ENCODE measurements around the gene SH2D3A. TPM values are rescaled to one million over a fixed set of nuclear protein-coding genes. Genes with fewer than 3 reads are reported as not detected.

SH2D3A gene
- total and polyA plus RNA-seq, 2 experiments from 2014 or later = 14.8 to 19.6 TPM

GRCh38 chr19:6736917-6737283, 30.3 kb downstream of the SH2D3A start:
- Histone ChIP-seq H3K4me2 (peak overlapping the region; percentile 87), H3K4me3 (peak overlapping the region; percentile 71), H4K20me1 (ENCODE audit: insufficient read depth, poor library complexity, severe bottlenecking) (peaks cover 5% of the 10 kb centered on the region), H3K9me2 (replicated peaks; ENCODE audit: insufficient read depth) (no peaks in the 10 kb centered on the region), H2AFZ (peak overlapping the region; percentile 50), H3K9me3 (ENCODE audit: low read depth) (no peaks in the 10 kb centered on the region), H3K27ac (peak overlapping the region; percentile 95), H3K4me1 (ENCODE audit: insufficient read depth) (peaks cover 31% of the 10 kb centered on the region), H3K36me3 (replicated peaks; ENCODE audit: insufficient read depth, low read depth) (no peaks in the 10 kb centered on the region), H3K27me3 (no peaks in the 10 kb centered on the region), H3K79me2 (peaks cover 36% of the 10 kb centered on the region)
- DNase-seq (ENCODE audit: low spot score) = no peak
- 2% methylated on average over 16 of the region's 16 CpGs for WGBS (ENCODE audit: low lambda C conversion rate, missing lambda C conversion rate)
- TF ChIP-seq CTCF (IDR thresholded peaks at IDR 0.05; ENCODE audit: poor library complexity) = no peak
- TF ChIP-seq EZH2phosphoT487 (IDR thresholded peaks at IDR 0.05; ENCODE audit: low read depth, severe bottlenecking, unreplicated experiment) = no peak
- no peak for TF ChIP-seq EZH2 (IDR thresholded peaks at IDR 0.05; ENCODE audit: borderline replicate concordance)

GRCh38 chr19:6736169-6736916, 30.9 kb downstream of the SH2D3A start:
- H3K27me3 ChIP-seq = no peaks in the 10 kb centered on the region
- H3K9me2 ChIP-seq (replicated peaks; ENCODE audit: insufficient read depth) = no peaks in the 10 kb centered on the region
- no peaks in the 10 kb centered on the region for H3K9me3 ChIP-seq (ENCODE audit: low read depth)
- peak overlapping the region; percentile 71 for H3K4me3 ChIP-seq
- 35% methylated on average over 25 of the region's 25 CpGs for WGBS (ENCODE audit: low lambda C conversion rate, missing lambda C conversion rate)
- no peaks in the 10 kb centered on the region for H4K20me1 ChIP-seq (ENCODE audit: insufficient read depth, poor library complexity, severe bottlenecking)
- H3K4me2 ChIP-seq = peak overlapping the region; percentile 87
- H3K4me1 ChIP-seq (ENCODE audit: insufficient read depth) = peaks cover 26% of the 10 kb centered on the region
- no peak for TF ChIP-seq EZH2phosphoT487 (IDR thresholded peaks at IDR 0.05; ENCODE audit: low read depth, severe bottlenecking, unreplicated experiment)
- TF ChIP-seq CTCF (IDR thresholded peaks at IDR 0.05; ENCODE audit: poor library complexity) = peak; percentile 66
- peak; percentile 93 for DNase-seq (ENCODE audit: low spot score)
- no peaks in the 10 kb centered on the region for H3K36me3 ChIP-seq (replicated peaks; ENCODE audit: insufficient read depth, low read depth)
- H2AFZ ChIP-seq = peak overlapping the region; percentile 50
- peak overlapping the region; percentile 95 for H3K27ac ChIP-seq
- peaks cover 31% of the 10 kb centered on the region for H3K79me2 ChIP-seq

GRCh38 chr19:6735181-6735911, 31.9 kb downstream of the SH2D3A start:
- no peaks in the 10 kb centered on the region for H4K20me1 ChIP-seq (ENCODE audit: insufficient read depth, poor library complexity, severe bottlenecking)
- H3K4me3 ChIP-seq = no peak overlapping the region
- H3K4me2 ChIP-seq = peak overlapping the region; percentile 87

More at GRCh38 chr19:6735181-6735911, 31.9 kb downstream of the SH2D3A start:
- WGBS (ENCODE audit: low lambda C conversion rate, missing lambda C conversion rate) = 54% methylated on average over 15 of the region's 15 CpGs
- Histone ChIP-seq H3K36me3 (replicated peaks; ENCODE audit: insufficient read depth, low read depth) (no peaks in the 10 kb centered on the region), H2AFZ (no peak overlapping the region), H3K9me3 (ENCODE audit: low read depth) (no peaks in the 10 kb centered on the region), H3K79me2 (peaks cover 21% of the 10 kb centered on the region), H3K27me3 (no peaks in the 10 kb centered on the region), H3K27ac (peak overlapping the region; percentile 95), H3K9me2 (replicated peaks; ENCODE audit: insufficient read depth) (no peaks in the 10 kb centered on the region), H3K4me1 (ENCODE audit: insufficient read depth) (peaks cover 24% of the 10 kb centered on the region)
- no peak for TF ChIP-seq EZH2 (IDR thresholded peaks at IDR 0.05; ENCODE audit: borderline replicate concordance)
- no peak for TF ChIP-seq CTCF (IDR thresholded peaks at IDR 0.05; ENCODE audit: poor library complexity)
- TF ChIP-seq EZH2phosphoT487 (IDR thresholded peaks at IDR 0.05; ENCODE audit: low read depth, severe bottlenecking, unreplicated experiment) = no peak
- DNase-seq (ENCODE audit: low spot score) = peak; percentile 31

All from hepatocyte (in vitro differentiated cells).